OCI-LY3 (cell line): ENCODE measurements around the gene SMYD1.
"Not testable (repeated sequence)": the region's sequence is repeated elsewhere in the genome, so short reads cannot be mapped to it uniquely, and the experiment has no call there.

Source experiments
- H2AFZ ChIP-seq: fragments of 200-600, 300-600 bp; shearing (Covaris generic); 2 replicates; pipeline ENCODE4 v1.6.0; 2014; ENCODE audit warnings: antibody characterized with exemption, low read depth, low read length
- H3K27ac ChIP-seq: fragments of 200-600, 300-600 bp; sonication (generic); 2 replicates; pipeline ENCODE4 v1.5.1; 2014; ENCODE audit warnings: mild to moderate bottlenecking, low read length, moderate library complexity, mixed read lengths
- H3K27me3 ChIP-seq: fragments of 200-600, 300-600 bp; sonication (generic); 2 replicates; pipeline ENCODE4 v1.6.1; 2014; ENCODE audit warnings: low read depth, low read length, mixed read lengths
- H3K36me3 ChIP-seq: fragments of 200-600, 300-600 bp; sonication (generic); replicated peaks from 2 replicates; pipeline ENCODE3; 2014; ENCODE audit warnings: low read depth, low read length, mixed read lengths
- H3K4me1 ChIP-seq: fragments of 300-600, 200-600 bp; sonication (generic); 2 replicates; pipeline ENCODE4 v1.6.1; 2014; ENCODE audit warnings: low read length, mixed read lengths
- H3K4me2 ChIP-seq: fragments of 200-600, 300-600 bp; sonication (generic); 2 replicates; pipeline ENCODE4 v1.6.1; 2014; ENCODE audit warnings: low read length, mixed read lengths
- H3K4me3 ChIP-seq: fragments of 300-600, 200-600 bp; sonication (generic); 2 replicates; pipeline ENCODE4 v1.5.1; 2014; ENCODE audit warnings: antibody characterized with exemption, mild to moderate bottlenecking, low read length, moderate library complexity
- H3K79me2 ChIP-seq: fragments of 300-600, 200-600 bp; shearing (Covaris generic); 2 replicates; pipeline ENCODE4 v1.6.1; 2014; ENCODE audit warnings: mild to moderate bottlenecking, low read length, mixed read lengths
- H3K9ac ChIP-seq: fragments of 300-600, 200-600 bp; shearing (Covaris generic); 2 replicates; pipeline ENCODE4 v1.6.0; 2014; ENCODE audit warnings: mild to moderate bottlenecking, low read length, moderate library complexity
- H3K9me3 ChIP-seq: fragments of 200-600, 300-600 bp; shearing (Covaris generic); 2 replicates; pipeline ENCODE4 v1.6.1; 2014; ENCODE audit warnings: low read length, mixed read lengths; ENCODE audit not compliant: insufficient read depth
- H4K20me1 ChIP-seq: fragments of 200-600, 300-600 bp; sonication (generic); 2 replicates; pipeline ENCODE4 v1.6.1; 2016; ENCODE audit warnings: low read length, mixed read lengths; ENCODE audit not compliant: insufficient read depth
- CTCF ChIP-seq: fragments of 200-600, 300-600 bp; sonication (generic); IDR thresholded peaks from 2 replicates; pipeline ENCODE4 v1.5.1; 2014; ENCODE audit warnings: antibody characterized with exemption, low read length, low read depth
- EZH2phosphoT487 ChIP-seq: fragments of 200-600 bp; shearing (Covaris generic); IDR thresholded peaks from 2 replicates; pipeline ENCODE4 v1.6.1; 2018; ENCODE audit warnings: antibody characterized with exemption, mixed run types, low read depth

The SMYD1 gene

GRCh38 chr2:88036182-88036581, 31.4 kb upstream of the SMYD1 start:
- Histone ChIP-seq H3K9ac (no peak overlapping the region), H3K36me3 (no peaks in the 10 kb centered on the region), H3K4me2 (no peak overlapping the region), H3K27ac (no peak overlapping the region), H3K27me3 (no peaks in the 10 kb centered on the region), H3K4me1 (peaks cover 6% of the 10 kb centered on the region; the same call in 1 of the 2 replicates), H3K4me3 (no peak overlapping the region), H4K20me1 (no peaks in the 10 kb centered on the region), H3K9me3 (no peaks in the 10 kb centered on the region), H2AFZ (no peak overlapping the region), H3K79me2 (no peaks in the 10 kb centered on the region)
- TF ChIP-seq CTCF (no peak), EZH2phosphoT487 (no peak)

- no peaks in the 10 kb centered on the region for H3K9me3 ChIP-seq
- no peak overlapping the region for H3K4me3 ChIP-seq
- no peak overlapping the region for H3K4me2 ChIP-seq
- no peaks in the 10 kb centered on the region for H3K36me3 ChIP-seq
- H3K4me1 ChIP-seq = peaks cover 6% of the 10 kb centered on the region; the same call in 1 of the 2 replicates
- no peaks in the 10 kb centered on the region for H3K79me2 ChIP-seq
- H3K27me3 ChIP-seq = no peaks in the 10 kb centered on the region
- no peak overlapping the region for H2AFZ ChIP-seq
- no peaks in the 10 kb centered on the region for H4K20me1 ChIP-seq
- TF ChIP-seq CTCF (no peak), EZH2phosphoT487 (no peak)
- H3K9ac ChIP-seq = no peak overlapping the region
- no peak overlapping the region for H3K27ac ChIP-seq
Observed at GRCh38 chr2:88036606-88037005, 31.0 kb upstream of the SMYD1 start.

- no peak overlapping the region for H2AFZ ChIP-seq
- H4K20me1 ChIP-seq = no peaks in the 10 kb centered on the region
- no peak overlapping the region for H3K4me3 ChIP-seq
- H3K27me3 ChIP-seq = no peaks in the 10 kb centered on the region
- no peaks in the 10 kb centered on the region for H3K9me3 ChIP-seq
- peaks cover 6% of the 10 kb centered on the region; the same call in 1 of the 2 replicates for H3K4me1 ChIP-seq
- H3K9ac ChIP-seq = no peak overlapping the region
- H3K36me3 ChIP-seq = no peaks in the 10 kb centered on the region
- H3K79me2 ChIP-seq = no peaks in the 10 kb centered on the region
- no peak overlapping the region for H3K4me2 ChIP-seq
- no peak overlapping the region for H3K27ac ChIP-seq
- TF ChIP-seq EZH2phosphoT487 = no peak
- no peak for TF ChIP-seq CTCF
Observed at GRCh38 chr2:88038263-88039105, 29.1 kb upstream of the SMYD1 start.

GRCh38 chr2:88042476-88042875, 25.1 kb upstream of the SMYD1 start:
- H3K4me2 ChIP-seq = no peak overlapping the region
- no peak overlapping the region for H2AFZ ChIP-seq
- no peaks in the 10 kb centered on the region for H3K36me3 ChIP-seq

GRCh38 chr2:88045561-88045960, 22.1 kb upstream of the SMYD1 start:
- H3K4me2 ChIP-seq, H4K20me1 ChIP-seq, H3K4me3 ChIP-seq, H2AFZ ChIP-seq, H3K9me3 ChIP-seq, H3K27ac ChIP-seq, H3K36me3 ChIP-seq, H3K79me2 ChIP-seq, H3K4me1 ChIP-seq, H3K27me3 ChIP-seq, H3K9ac ChIP-seq: not testable (repeated sequence)

More at GRCh38 chr2:88042476-88042875, 25.1 kb upstream of the SMYD1 start:
- no peaks in the 10 kb centered on the region for H3K9me3 ChIP-seq
- no peak overlapping the region for H3K27ac ChIP-seq
- H3K27me3 ChIP-seq = no peaks in the 10 kb centered on the region
- no peaks in the 10 kb centered on the region for H3K4me1 ChIP-seq
- H3K9ac ChIP-seq = no peak overlapping the region
- no peak overlapping the region for H3K4me3 ChIP-seq
- H3K79me2 ChIP-seq = no peaks in the 10 kb centered on the region
- no peak for TF ChIP-seq EZH2phosphoT487
- no peak for TF ChIP-seq CTCF
- no peaks in the 10 kb centered on the region for H4K20me1 ChIP-seq
